ENCODE data around the gene SLFNL1.

GRCh38 chr1:40988280-40988679, 33.2 kb downstream of the SLFNL1 start:
- TF ChIP-seq CTCF (IDR thresholded peaks at IDR 0.05) (no peak), SP1 (CRISPR knock-in tag; conservative IDR thresholded peaks at IDR 0.05) (no peak), TEAD1 (CRISPR knock-in tag; IDR thresholded peaks at IDR 0.05) (no peak), FOXP4 (CRISPR knock-in tag; IDR thresholded peaks at IDR 0.05) (no peak), KAT7 (CRISPR knock-in tag; IDR thresholded peaks at IDR 0.05; ENCODE audit: borderline replicate concordance) (no peak), GABPB1 (CRISPR knock-in tag; IDR thresholded peaks at IDR 0.05) (no peak), MAX (CRISPR knock-in tag; IDR thresholded peaks at IDR 0.05) (no peak), NFYB (CRISPR knock-in tag; conservative IDR thresholded peaks at IDR 0.05; ENCODE audit: low read depth) (no peak)

Data from WTC11 (cell line).